HepG2 (cell line): ENCODE results near the gene ALX4. TPM values are rescaled to one million over a fixed set of nuclear protein-coding genes. Genes with fewer than 3 reads are reported as not detected.

Experiments
- ATAC-seq: fragments of 200-7000 bp; cut with Tn5 transposase; 3 replicates; pipeline ENCODE4 v1.9.1; 2020; ENCODE audit warnings: mild to moderate bottlenecking, moderate library complexity
- BruUV-seq: library from RNA; stranded (reverse); fragments of 400-500 nt; replicated peaks from 2 replicates; lab custom pipeline; 2021; lab: Mats Ljungman, UMichigan
- CTCF ChIA-PET: fragments of 300-600 bp; formaldehyde crosslinking; extraction: SDS; loops from one replicate; lab custom pipeline; 2021; ENCODE audit warnings: low total read pairs, inconsistent platforms, low intra/inter-chr PET ratio; lab: Yijun Ruan, JAX
- POLR2A ChIA-PET: fragments of 350-600 bp; sonication (Branson Sonifier 250); formaldehyde crosslinking; loops from one replicate; lab custom pipeline; 2020; ENCODE audit warnings: antibody characterized with exemption, inconsistent platforms; lab: Yijun Ruan, JAX
- DNase-seq: peaks from one replicate; pipeline ENCODE4 v3.0.0-alpha.2; 2015; ENCODE audit warnings: low spot score
- FAIRE-seq: peaks from 3 replicates; lab custom pipeline; 2011; peaks lifted over from hg19 to GRCh38; lab: Jason Lieb, UNC
- H2AFZ ChIP-seq: one replicate; pipeline ENCODE4 v1.6.1; 2011; ENCODE audit warnings: low read length, inconsistent platforms
- H3K27ac ChIP-seq: fragments of 300-600 bp; 3 replicates; pipeline ENCODE4 v1.8.0; 2011; ENCODE audit warnings: mixed run types, mild to moderate bottlenecking, mixed read lengths, low read length, inconsistent platforms; ENCODE audit not compliant: insufficient read depth; ENCODE audit errors: extremely low read length
- H3K27me3 ChIP-seq, 2 experiments: fragments of 200-600 bp in 1 of 2; 2 replicates in 1 of 2; 3 replicates in 1 of 2; pipeline versions ENCODE4 v1.6.0 to v1.8.0; 2011; ENCODE audit warnings: low read length in 2 of 2, mild to moderate bottlenecking in 2 of 2, moderate library complexity in 2 of 2, inconsistent platforms in 1 of 2; ENCODE audit not compliant: insufficient read depth in 2 of 2, control insufficient read depth in 1 of 2
- H3K36me3 ChIP-seq, 2 experiments: fragments of 200-600 bp in 1 of 2; replicated peaks in 1 of 2; 2 replicates in 1 of 2; 3 replicates in 1 of 2; pipeline versions ENCODE4 v1.5.1 to v1.8.0; 2011; ENCODE audit warnings: low read length in 2 of 2, inconsistent platforms in 1 of 2; ENCODE audit not compliant: insufficient read depth in 2 of 2, control insufficient read depth in 1 of 2
- H3K4me1 ChIP-seq: 2 replicates; pipeline ENCODE4 v1.5.1; 2012; ENCODE audit warnings: low read length, inconsistent platforms; ENCODE audit not compliant: insufficient read depth
- H3K4me2 ChIP-seq: 2 replicates; pipeline ENCODE4 v1.6.0; 2011; ENCODE audit warnings: low read depth, low read length, inconsistent platforms
- H3K4me3 ChIP-seq, 3 experiments: fragments of 200-600 bp in 1 of 3; sonication (generic), shearing (Covaris generic) in 1 of 3; replicated peaks in 1 of 3; 2 replicates each; pipeline ENCODE4 v1.5.1; 2011 to 2016; ENCODE audit warnings: low read length in 3 of 3, inconsistent platforms in 2 of 3, low read depth in 2 of 3, mild to moderate bottlenecking in 2 of 3, control low read depth in 1 of 3, mixed read lengths in 1 of 3; ENCODE audit not compliant: insufficient read depth in 1 of 3
- H3K79me2 ChIP-seq: one replicate; pipeline ENCODE4 v1.6.1; 2011; ENCODE audit warnings: low read length, inconsistent platforms; ENCODE audit not compliant: insufficient read depth
- H3K9ac ChIP-seq: 2 replicates; pipeline ENCODE4 v1.6.0; 2011; ENCODE audit warnings: mild to moderate bottlenecking, low read depth, low read length, inconsistent platforms; ENCODE audit not compliant: insufficient read depth
- H3K9me3 ChIP-seq: 2 replicates; pipeline ENCODE4 v1.5.1; 2012; ENCODE audit warnings: mild to moderate bottlenecking, low read length
- H4K20me1 ChIP-seq: 2 replicates; pipeline ENCODE4 v1.6.0; 2011; ENCODE audit warnings: inconsistent platforms, mild to moderate bottlenecking, low read length, moderate library complexity; ENCODE audit not compliant: insufficient read depth
- HNF4A ChIP-seq: sonication (generic); formaldehyde crosslinking; IDR thresholded peaks from 2 replicates; pipeline ENCODE4 v1.4.0; 2020; ENCODE audit warnings: missing genetic modification reagents
- ZNF317 ChIP-seq: sonication (generic); formaldehyde crosslinking; IDR thresholded peaks from 2 replicates; pipeline ENCODE4 v1.5.0; 2020; ENCODE audit warnings: mild to moderate bottlenecking, missing genetic modification reagents
- ZNF34 ChIP-seq: sonication (generic); formaldehyde crosslinking; IDR thresholded peaks from 2 replicates; pipeline ENCODE4 v1.4.0; 2020; ENCODE audit warnings: mild to moderate bottlenecking, missing genetic modification reagents, borderline replicate concordance
- ZNF629 ChIP-seq: sonication (generic); formaldehyde crosslinking; conservative IDR thresholded peaks from 2 replicates; pipeline ENCODE4 v1.5.0; 2020; ENCODE audit warnings: missing genetic modification reagents
- WGBS: methylation state at CpG from one replicate; pipeline ENCODE4 v1.1.6; 2017; ENCODE audit warnings: low lambda C conversion rate; 5-methylcytosine and 5-hydroxymethylcytosine counted together
- in situ Hi-C: cut with HindIII; loops from 2 replicates; pipeline ENCODE4 v1.10.0; 2017; ENCODE audit warnings: low pct_unique_long_range_greater_than_20kb; ENCODE audit not compliant: extremely low pct_ligation_motif_present
- intact Hi-C: fragments of 100-400 bp; cut with micrococcal nuclease; formaldehyde crosslinking; loops from one replicate; pipeline ENCODE4 v1.10.0; 2022; ENCODE audit not compliant: unreplicated experiment
- polyA plus RNA-seq, 8 experiments: library from polyadenylated mRNA; depleted of rRNA in 3 of 8; stranded (reverse) in 7 of 8; unstranded in 1 of 8; fragments of >200 nt; fragmentation: Illumina TruSeq in 4 of 8; extraction: Trizol in 4 of 8; gene quantifications; 2 replicates each; pipeline versions ENCODE4 v1.2.1 to v1.2.3, GENCODE V29; 2011 to 2016; ENCODE audit warnings: low read depth in 4 of 8, missing spikeins in 1 of 8, mixed read lengths in 1 of 8; ENCODE audit not compliant: insufficient read depth in 1 of 8
- total RNA-seq, 5 experiments: library from RNA; depleted of rRNA; stranded (reverse); fragments of >200 nt; fragmentation: Illumina TruSeq; extraction: Trizol; gene quantifications; 2 replicates each; pipeline ENCODE4 v1.2.3, GENCODE V29; 2016; ENCODE audit warnings: low read depth in 1 of 5
- TF ChIP-seq, protein P1 (sequence below): sonication (generic); formaldehyde crosslinking; IDR thresholded peaks from 2 replicates; pipeline ENCODE4 v1.5.1; 2020; ENCODE audit warnings: mild to moderate bottlenecking, missing genetic modification reagents, borderline replicate concordance
- TF ChIP-seq, protein P2 (sequence below): sonication (generic); formaldehyde crosslinking; IDR thresholded peaks from 2 replicates; pipeline ENCODE4 v1.5.0; 2020; ENCODE audit warnings: mild to moderate bottlenecking, missing genetic modification reagents, borderline replicate concordance

The ALX4 gene
- total and polyA plus RNA-seq, 2 of the 13 experiments (the other 11 are each of a cell fraction or from before 2014, with no cell fraction given): not detected

DNA sequence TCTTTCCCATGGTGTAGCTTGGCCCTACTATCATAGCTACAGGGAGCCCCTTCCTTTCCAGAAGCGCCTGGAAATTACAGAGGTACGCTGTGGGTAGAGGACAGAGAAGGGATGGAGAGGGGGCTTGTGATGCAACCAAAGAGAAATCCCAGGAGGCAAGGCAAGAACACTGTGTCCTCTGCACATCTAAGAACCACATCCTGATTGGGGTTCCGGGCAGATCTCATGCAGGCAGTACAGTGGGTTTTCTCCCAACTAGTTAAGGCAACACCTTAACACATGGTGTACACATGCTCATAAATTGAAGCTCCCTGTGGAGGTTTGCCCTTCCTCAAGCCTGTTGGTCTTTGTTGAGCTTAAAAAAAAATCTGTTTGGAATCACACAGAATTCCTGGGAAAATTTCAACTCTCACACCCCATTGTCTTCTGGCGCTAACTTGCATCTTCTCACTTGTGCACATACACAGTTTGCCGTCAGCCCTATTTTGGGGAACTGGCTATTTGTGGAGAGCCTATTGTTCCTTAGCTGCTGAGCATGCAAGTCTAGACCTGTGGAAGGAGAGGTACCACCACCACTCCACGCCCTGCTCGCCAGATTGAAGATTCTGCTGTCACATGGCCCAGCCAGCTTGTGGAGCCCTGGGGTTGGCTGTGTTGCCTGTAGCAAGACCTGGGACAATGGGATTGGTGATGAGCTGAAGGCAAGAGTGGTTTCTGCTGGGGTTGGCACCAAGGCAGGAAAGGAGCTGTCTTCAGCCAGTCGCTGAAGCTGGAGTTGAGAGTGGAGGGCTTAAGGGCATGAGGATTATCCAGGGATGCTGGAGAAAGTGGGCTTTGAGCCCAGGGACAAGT is 52.4 kb downstream of the ALX4 start (continued):
- TF ChIP-seq, protein P1, sequence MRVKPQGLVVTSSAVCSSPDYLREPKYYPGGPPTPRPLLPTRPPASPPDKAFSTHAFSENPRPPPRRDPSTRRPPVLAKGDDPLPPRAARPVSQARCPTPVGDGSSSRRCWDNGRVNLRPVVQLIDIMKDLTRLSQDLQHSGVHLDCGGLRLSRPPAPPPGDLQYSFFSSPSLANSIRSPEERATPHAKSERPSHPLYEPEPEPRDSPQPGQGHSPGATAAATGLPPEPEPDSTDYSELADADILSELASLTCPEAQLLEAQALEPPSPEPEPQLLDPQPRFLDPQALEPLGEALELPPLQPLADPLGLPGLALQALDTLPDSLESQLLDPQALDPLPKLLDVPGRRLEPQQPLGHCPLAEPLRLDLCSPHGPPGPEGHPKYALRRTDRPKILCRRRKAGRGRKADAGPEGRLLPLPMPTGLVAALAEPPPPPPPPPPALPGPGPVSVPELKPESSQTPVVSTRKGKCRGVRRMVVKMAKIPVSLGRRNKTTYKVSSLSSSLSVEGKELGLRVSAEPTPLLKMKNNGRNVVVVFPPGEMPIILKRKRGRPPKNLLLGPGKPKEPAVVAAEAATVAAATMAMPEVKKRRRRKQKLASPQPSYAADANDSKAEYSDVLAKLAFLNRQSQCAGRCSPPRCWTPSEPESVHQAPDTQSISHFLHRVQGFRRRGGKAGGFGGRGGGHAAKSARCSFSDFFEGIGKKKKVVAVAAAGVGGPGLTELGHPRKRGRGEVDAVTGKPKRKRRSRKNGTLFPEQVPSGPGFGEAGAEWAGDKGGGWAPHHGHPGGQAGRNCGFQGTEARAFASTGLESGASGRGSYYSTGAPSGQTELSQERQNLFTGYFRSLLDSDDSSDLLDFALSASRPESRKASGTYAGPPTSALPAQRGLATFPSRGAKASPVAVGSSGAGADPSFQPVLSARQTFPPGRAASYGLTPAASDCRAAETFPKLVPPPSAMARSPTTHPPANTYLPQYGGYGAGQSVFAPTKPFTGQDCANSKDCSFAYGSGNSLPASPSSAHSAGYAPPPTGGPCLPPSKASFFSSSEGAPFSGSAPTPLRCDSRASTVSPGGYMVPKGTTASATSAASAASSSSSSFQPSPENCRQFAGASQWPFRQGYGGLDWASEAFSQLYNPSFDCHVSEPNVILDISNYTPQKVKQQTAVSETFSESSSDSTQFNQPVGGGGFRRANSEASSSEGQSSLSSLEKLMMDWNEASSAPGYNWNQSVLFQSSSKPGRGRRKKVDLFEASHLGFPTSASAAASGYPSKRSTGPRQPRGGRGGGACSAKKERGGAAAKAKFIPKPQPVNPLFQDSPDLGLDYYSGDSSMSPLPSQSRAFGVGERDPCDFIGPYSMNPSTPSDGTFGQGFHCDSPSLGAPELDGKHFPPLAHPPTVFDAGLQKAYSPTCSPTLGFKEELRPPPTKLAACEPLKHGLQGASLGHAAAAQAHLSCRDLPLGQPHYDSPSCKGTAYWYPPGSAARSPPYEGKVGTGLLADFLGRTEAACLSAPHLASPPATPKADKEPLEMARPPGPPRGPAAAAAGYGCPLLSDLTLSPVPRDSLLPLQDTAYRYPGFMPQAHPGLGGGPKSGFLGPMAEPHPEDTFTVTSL (CRISPR knock-in tag): no peak
- TF ChIP-seq ZNF34 (CRISPR knock-in tag): no peak

DNA sequence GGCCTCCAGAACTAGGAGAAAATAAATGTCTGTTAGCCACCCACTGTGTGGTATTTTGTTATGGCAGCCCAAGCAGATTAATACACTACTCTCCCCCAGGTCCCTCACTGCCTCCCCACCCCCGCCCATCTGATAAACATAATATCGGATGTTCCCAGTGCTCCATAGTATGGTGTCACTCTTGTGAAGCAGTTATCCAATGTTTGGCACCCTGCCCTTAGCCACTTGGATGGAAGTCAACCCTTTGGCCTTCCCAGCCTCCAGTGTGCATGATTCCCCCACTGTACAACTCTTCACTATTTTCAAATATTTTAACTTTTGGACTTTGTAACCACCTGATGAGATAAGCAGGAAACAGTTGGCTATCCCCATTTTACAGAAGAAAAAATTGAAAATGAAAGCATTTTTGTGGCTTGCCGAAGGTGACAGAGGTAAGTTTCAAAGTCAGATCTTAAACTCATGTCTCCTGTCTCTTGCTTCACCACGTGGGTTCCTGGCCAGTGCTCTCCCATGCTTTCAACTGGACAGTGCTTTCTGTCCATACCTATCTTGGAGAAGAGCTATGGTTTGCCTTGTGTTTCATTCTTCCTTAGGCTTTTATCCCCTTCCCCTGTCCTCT is 53.2 kb downstream of the ALX4 start:
- no peaks in the 10 kb centered on the region for H3K9me3 ChIP-seq
- peaks cover 41% of the 10 kb centered on the region for H3K4me1 ChIP-seq
- H3K4me2 ChIP-seq: peak overlapping the region; percentile 25
- H3K9ac ChIP-seq: no peak overlapping the region
- BruUV-seq: no TSS peak
- no peaks in the 10 kb centered on the region; a peak in 1 of 5 replicates for H3K27me3 ChIP-seq
- WGBS: 11% methylated on average over 4 of the region's 4 CpGs
- no peaks in the 10 kb centered on the region for H3K36me3 ChIP-seq
- POLR2A ChIA-PET: no interaction called here
- no peaks in the 10 kb centered on the region for H3K79me2 ChIP-seq
- DNase-seq (peak; percentile 22), FAIRE-seq (no peak), ATAC-seq (peak; percentile 15; the same call in 1 of the 3 replicates)
- CTCF ChIA-PET: no interaction called here
- in situ Hi-C loops: no loop called here
- intact Hi-C loops: no loop called here
- H2AFZ ChIP-seq: no peak overlapping the region
- TF ChIP-seq, protein P2, sequence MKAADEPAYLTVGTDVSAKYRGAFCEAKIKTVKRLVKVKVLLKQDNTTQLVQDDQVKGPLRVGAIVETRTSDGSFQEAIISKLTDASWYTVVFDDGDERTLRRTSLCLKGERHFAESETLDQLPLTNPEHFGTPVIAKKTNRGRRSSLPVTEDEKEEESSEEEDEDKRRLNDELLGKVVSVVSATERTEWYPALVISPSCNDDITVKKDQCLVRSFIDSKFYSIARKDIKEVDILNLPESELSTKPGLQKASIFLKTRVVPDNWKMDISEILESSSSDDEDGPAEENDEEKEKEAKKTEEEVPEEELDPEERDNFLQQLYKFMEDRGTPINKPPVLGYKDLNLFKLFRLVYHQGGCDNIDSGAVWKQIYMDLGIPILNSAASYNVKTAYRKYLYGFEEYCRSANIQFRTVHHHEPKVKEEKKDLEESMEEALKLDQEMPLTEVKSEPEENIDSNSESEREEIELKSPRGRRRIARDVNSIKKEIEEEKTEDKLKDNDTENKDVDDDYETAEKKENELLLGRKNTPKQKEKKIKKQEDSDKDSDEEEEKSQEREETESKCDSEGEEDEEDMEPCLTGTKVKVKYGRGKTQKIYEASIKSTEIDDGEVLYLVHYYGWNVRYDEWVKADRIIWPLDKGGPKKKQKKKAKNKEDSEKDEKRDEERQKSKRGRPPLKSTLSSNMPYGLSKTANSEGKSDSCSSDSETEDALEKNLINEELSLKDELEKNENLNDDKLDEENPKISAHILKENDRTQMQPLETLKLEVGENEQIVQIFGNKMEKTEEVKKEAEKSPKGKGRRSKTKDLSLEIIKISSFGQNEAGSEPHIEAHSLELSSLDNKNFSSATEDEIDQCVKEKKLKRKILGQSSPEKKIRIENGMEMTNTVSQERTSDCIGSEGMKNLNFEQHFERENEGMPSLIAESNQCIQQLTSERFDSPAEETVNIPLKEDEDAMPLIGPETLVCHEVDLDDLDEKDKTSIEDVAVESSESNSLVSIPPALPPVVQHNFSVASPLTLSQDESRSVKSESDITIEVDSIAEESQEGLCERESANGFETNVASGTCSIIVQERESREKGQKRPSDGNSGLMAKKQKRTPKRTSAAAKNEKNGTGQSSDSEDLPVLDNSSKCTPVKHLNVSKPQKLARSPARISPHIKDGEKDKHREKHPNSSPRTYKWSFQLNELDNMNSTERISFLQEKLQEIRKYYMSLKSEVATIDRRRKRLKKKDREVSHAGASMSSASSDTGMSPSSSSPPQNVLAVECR: no peak
- TF ChIP-seq HNF4A: peak; percentile 12; the same call in 1 of the 2 replicates
- 0 out of 2 replicates have a peak, but pooled peaks have one; percentile 68 for TF ChIP-seq ZNF317 (CRISPR knock-in tag)
- TF ChIP-seq ZNF629 (CRISPR knock-in tag): peak; percentile 68
- no peak overlapping the region for H3K4me3 ChIP-seq
- no peak overlapping the region for H3K27ac ChIP-seq
- H4K20me1 ChIP-seq: no peaks in the 10 kb centered on the region
